ENCODE measurements around the gene MYO1D. TPM values are rescaled to one million over a fixed set of nuclear protein-coding genes. Genes with fewer than 3 reads are reported as not detected.

Gene MYO1D
- total RNA-seq, 1 experiment from 2014 or later, result 5.6 TPM

DNA sequence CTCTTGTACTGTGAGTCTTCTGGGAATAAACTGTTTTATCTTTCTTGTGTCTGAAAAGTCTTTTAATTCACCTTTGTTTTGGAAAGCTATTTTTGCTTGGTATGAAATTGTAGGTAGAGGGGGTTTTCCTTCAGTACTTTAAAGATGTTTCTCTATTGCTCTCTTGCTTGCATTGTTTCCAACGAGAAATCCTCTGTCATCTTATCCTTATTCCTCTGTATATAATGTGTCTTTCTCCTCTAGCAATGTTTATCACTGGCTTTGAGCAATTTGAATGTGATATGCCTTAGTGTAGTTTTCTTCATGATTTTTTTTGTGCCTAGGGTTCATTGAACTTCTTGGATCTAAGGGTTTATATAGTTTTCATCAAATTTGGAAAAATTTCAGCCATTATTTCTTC is 293.9 kb downstream of the MYO1D start:
- H3K27ac ChIP-seq (ENCODE audit: low read length), result no peak overlapping the region
- no peak for DNase-seq
- H4K20me1 ChIP-seq (ENCODE audit: insufficient read depth, low read depth, low read length), result no peaks in the 10 kb centered on the region
- H3K9me2 ChIP-seq (replicated peaks; ENCODE audit: insufficient read depth, low read length), result no peaks in the 10 kb centered on the region
- H3K9me3 ChIP-seq (ENCODE audit: low read length), result no peaks in the 10 kb centered on the region
- no peak overlapping the region for H2AFZ ChIP-seq (ENCODE audit: low read length)
- no peaks in the 10 kb centered on the region; the same call in 1 of the 2 replicates for H3K27me3 ChIP-seq (ENCODE audit: low read length)
- H3K4me3 ChIP-seq (ENCODE audit: low read length), result no peak overlapping the region
- no peaks in the 10 kb centered on the region for H3K36me3 ChIP-seq (ENCODE audit: insufficient read depth, low read length)
- no peak overlapping the region for H3K9ac ChIP-seq (ENCODE audit: low read length)
- no peaks in the 10 kb centered on the region for H3K4me1 ChIP-seq (ENCODE audit: low read length)
- no peaks in the 10 kb centered on the region for H3K79me2 ChIP-seq (ENCODE audit: low read length)
- no peak overlapping the region for H3K4me2 ChIP-seq (ENCODE audit: low read depth, low read length, poor library complexity, severe bottlenecking)

DNA sequence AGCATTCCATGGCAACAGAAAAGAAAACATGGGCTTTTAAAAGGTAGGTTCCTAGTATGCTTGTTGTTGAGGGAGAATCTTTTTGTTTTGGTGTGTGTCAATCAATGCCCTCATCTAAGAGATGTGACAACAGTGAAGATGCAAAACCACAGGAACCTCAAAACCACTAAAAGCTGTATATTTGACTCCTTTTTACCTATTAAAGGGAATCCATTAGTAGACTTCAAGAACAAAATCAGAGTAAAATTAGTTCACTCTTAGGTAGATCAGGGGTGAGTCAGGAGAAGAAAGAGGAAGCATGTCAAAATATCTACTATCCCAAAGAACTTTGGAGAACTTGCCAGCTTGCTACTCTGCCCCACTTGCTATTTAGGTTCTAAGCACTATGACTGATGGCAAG is 301.1 kb downstream of the MYO1D start:
- H4K20me1 ChIP-seq (ENCODE audit: insufficient read depth, low read depth, low read length), result no peaks in the 10 kb centered on the region
- H2AFZ ChIP-seq (ENCODE audit: low read length), result no peak overlapping the region
- no peak overlapping the region for H3K4me2 ChIP-seq (ENCODE audit: low read depth, low read length, poor library complexity, severe bottlenecking)
- no peak overlapping the region for H3K27ac ChIP-seq (ENCODE audit: low read length)
- H3K36me3 ChIP-seq (ENCODE audit: insufficient read depth, low read length), result no peaks in the 10 kb centered on the region
- H3K9ac ChIP-seq (ENCODE audit: low read length), result no peak overlapping the region
- no peak overlapping the region for H3K4me3 ChIP-seq (ENCODE audit: low read length)
- H3K4me1 ChIP-seq (ENCODE audit: low read length), result no peaks in the 10 kb centered on the region
- H3K9me2 ChIP-seq (replicated peaks; ENCODE audit: insufficient read depth, low read length), result no peaks in the 10 kb centered on the region
- no peaks in the 10 kb centered on the region for H3K27me3 ChIP-seq (ENCODE audit: low read length)
- no peaks in the 10 kb centered on the region for H3K79me2 ChIP-seq (ENCODE audit: low read length)
- DNase-seq, result no peak
- no peaks in the 10 kb centered on the region for H3K9me3 ChIP-seq (ENCODE audit: low read length)

DNA sequence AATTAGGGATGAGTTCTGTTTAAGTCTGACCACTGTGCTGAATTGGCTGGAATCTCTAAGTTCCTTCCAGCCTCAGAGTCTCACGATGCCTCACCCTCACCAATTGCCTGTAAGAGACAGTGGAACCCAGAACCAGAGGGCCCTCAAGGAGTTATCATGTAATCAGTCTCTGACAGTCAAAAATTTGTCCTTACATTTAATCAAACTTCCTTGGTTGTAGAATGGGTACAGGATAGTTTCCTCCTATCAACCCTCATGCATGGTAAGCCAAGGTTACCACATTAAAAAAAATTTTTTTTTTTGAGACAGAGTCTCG is 306.9 kb downstream of the MYO1D start:
- no peaks in the 10 kb centered on the region for H3K4me1 ChIP-seq (ENCODE audit: low read length)
- H3K79me2 ChIP-seq (ENCODE audit: low read length), result no peaks in the 10 kb centered on the region
- H4K20me1 ChIP-seq (ENCODE audit: insufficient read depth, low read depth, low read length), result no peaks in the 10 kb centered on the region
- no peaks in the 10 kb centered on the region for H3K36me3 ChIP-seq (ENCODE audit: insufficient read depth, low read length)
- DNase-seq, result no peak
- H3K4me3 ChIP-seq (ENCODE audit: low read length), result no peak overlapping the region
- H3K9ac ChIP-seq (ENCODE audit: low read length), result no peak overlapping the region
- no peak overlapping the region for H2AFZ ChIP-seq (ENCODE audit: low read length)
- H3K27ac ChIP-seq (ENCODE audit: low read length), result no peak overlapping the region
- no peaks in the 10 kb centered on the region for H3K9me3 ChIP-seq (ENCODE audit: low read length)
- no peaks in the 10 kb centered on the region for H3K9me2 ChIP-seq (replicated peaks; ENCODE audit: insufficient read depth, low read length)
- H3K27me3 ChIP-seq (ENCODE audit: low read length), result no peaks in the 10 kb centered on the region
- H3K4me2 ChIP-seq (ENCODE audit: low read depth, low read length, poor library complexity, severe bottlenecking), result no peak overlapping the region

DNA sequence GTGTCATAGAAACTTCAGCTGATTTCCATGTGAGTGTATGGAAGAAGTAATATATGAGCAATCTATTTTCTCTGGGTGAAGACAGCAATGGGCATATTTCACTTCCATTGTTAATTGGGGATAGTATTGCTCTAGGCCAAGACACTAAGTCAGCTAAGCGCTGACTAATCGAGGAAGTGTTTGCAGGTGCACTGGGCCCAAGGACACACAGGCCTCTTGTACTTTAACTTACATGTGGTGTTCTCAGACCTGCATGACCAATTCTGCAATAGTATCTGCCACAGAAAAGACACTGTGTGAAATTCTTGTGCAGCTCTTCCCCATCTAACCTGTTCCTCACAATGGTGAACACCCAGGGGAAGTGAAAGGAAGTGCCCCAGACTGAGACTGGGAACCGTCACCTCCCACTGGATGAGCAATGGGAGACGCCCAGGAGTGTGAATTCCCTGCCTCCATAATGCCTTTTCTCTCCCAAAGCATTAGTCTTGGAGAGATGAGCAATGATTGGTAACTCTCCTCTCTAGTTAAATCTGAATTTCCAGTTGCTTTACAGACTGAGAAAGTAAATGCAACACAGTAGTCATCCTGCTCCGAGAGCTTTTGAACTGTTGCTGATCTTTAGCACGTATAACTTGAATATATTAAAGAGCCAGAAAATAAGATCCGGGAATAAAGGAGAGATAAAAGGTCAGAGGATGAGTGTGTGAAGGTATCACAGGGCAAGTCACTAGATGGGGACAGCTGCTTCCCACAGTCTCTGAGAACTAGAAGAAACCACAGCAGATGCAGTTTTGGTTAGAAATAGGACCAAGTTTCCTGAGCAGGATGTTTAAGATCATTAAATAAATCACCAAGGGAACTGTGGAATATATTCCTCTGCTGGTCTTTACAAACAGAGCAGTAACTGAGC is 307.5 kb downstream of the MYO1D start:
- H3K9me3 ChIP-seq (ENCODE audit: low read length), result no peaks in the 10 kb centered on the region
- no peaks in the 10 kb centered on the region for H4K20me1 ChIP-seq (ENCODE audit: insufficient read depth, low read depth, low read length)
- H3K9ac ChIP-seq (ENCODE audit: low read length), result no peak overlapping the region
- no peaks in the 10 kb centered on the region for H3K79me2 ChIP-seq (ENCODE audit: low read length)
- no peak overlapping the region for H3K4me3 ChIP-seq (ENCODE audit: low read length)
- no peak overlapping the region for H3K4me2 ChIP-seq (ENCODE audit: low read depth, low read length, poor library complexity, severe bottlenecking)
- no peaks in the 10 kb centered on the region for H3K36me3 ChIP-seq (ENCODE audit: insufficient read depth, low read length)
- no peak for DNase-seq
- no peaks in the 10 kb centered on the region for H3K27me3 ChIP-seq (ENCODE audit: low read length)
- H3K4me1 ChIP-seq (ENCODE audit: low read length), result no peaks in the 10 kb centered on the region
- H2AFZ ChIP-seq (ENCODE audit: low read length), result no peak overlapping the region
- H3K9me2 ChIP-seq (replicated peaks; ENCODE audit: insufficient read depth, low read length), result no peaks in the 10 kb centered on the region
- H3K27ac ChIP-seq (ENCODE audit: low read length), result no peak overlapping the region

DNA sequence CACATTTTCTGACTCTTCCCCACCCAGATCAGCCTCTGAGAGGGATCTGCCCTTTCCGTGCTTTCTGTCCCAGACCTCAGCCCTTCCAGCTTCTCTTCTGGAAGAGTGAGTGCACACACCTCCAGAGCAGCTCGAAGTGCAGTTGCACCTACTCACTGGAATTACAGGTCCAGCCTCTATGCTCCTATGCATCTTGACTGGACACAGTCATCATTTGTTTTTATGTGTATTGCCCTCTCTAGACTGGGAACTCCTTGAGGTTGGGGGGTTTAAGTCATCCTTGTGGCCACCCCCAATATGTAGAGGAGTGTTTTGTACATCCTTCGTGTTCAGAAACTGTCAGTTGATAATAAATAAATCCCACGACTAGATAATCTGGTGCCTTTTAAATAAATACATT is 308.2 kb downstream of the MYO1D start:
- Histone ChIP-seq H3K79me2 (ENCODE audit: low read length) (no peaks in the 10 kb centered on the region), H3K27me3 (ENCODE audit: low read length) (no peaks in the 10 kb centered on the region), H3K4me3 (ENCODE audit: low read length) (no peak overlapping the region), H3K9me2 (replicated peaks; ENCODE audit: insufficient read depth, low read length) (no peaks in the 10 kb centered on the region), H3K9ac (ENCODE audit: low read length) (no peak overlapping the region), H3K4me1 (ENCODE audit: low read length) (no peaks in the 10 kb centered on the region), H3K36me3 (ENCODE audit: insufficient read depth, low read length) (no peaks in the 10 kb centered on the region), H3K9me3 (ENCODE audit: low read length) (no peaks in the 10 kb centered on the region), H2AFZ (ENCODE audit: low read length) (no peak overlapping the region), H3K27ac (ENCODE audit: low read length) (no peak overlapping the region), H3K4me2 (ENCODE audit: low read depth, low read length, poor library complexity, severe bottlenecking) (no peak overlapping the region), H4K20me1 (ENCODE audit: insufficient read depth, low read depth, low read length) (no peaks in the 10 kb centered on the region)
- no peak for DNase-seq

DNA sequence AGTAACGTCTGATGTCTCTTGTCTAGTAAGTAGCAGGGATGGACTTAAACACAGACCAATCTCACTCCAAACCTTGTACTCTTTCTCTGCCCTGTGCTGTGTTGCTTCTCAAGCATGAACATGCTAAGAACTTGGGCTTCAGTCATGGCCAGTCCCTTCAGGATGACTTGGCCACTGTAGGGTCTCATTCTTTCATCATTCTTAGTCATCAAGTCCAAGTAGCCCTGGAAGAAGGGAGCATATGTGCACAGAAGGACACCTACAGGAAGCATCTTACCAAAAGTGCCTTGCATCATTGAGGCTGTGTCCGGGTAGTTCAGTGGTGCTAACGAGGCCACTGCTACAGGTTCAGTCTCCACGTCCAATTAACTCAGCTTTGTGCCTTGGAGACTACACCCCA is 309.4 kb downstream of the MYO1D start:
- H2AFZ ChIP-seq (ENCODE audit: low read length), result no peak overlapping the region
- H3K9me2 ChIP-seq (replicated peaks; ENCODE audit: insufficient read depth, low read length), result no peaks in the 10 kb centered on the region
- H3K79me2 ChIP-seq (ENCODE audit: low read length), result no peaks in the 10 kb centered on the region
- no peaks in the 10 kb centered on the region for H3K4me1 ChIP-seq (ENCODE audit: low read length)
- no peak for DNase-seq
- no peak overlapping the region for H3K27ac ChIP-seq (ENCODE audit: low read length)
- no peak overlapping the region for H3K9ac ChIP-seq (ENCODE audit: low read length)
- H3K36me3 ChIP-seq (ENCODE audit: insufficient read depth, low read length), result no peaks in the 10 kb centered on the region
- no peaks in the 10 kb centered on the region for H4K20me1 ChIP-seq (ENCODE audit: insufficient read depth, low read depth, low read length)
- no peak overlapping the region for H3K4me3 ChIP-seq (ENCODE audit: low read length)
- H3K9me3 ChIP-seq (ENCODE audit: low read length), result no peaks in the 10 kb centered on the region
- no peak overlapping the region for H3K4me2 ChIP-seq (ENCODE audit: low read depth, low read length, poor library complexity, severe bottlenecking)
- no peaks in the 10 kb centered on the region for H3K27me3 ChIP-seq (ENCODE audit: low read length)

DNA sequence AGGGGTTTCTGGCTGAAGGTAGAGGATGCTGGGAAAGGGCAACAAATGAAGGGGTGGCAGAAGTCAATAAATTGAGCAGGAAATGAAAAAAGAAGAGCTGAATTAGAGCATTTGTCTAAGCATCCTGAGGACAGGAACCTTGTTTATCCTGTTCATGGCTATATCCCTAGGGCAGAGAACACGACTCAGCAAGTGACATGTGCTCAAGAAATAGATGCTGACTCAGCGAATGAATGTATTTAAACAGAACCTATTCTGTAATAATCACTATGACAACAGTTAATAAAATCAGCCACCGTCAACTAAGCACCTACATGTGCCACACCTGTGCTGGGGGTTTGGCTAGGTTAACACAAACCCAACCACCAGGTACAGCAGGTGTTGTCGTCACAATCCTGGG is 309.8 kb downstream of the MYO1D start:
- no peaks in the 10 kb centered on the region for H3K27me3 ChIP-seq (ENCODE audit: low read length)
- no peak overlapping the region for H3K9ac ChIP-seq (ENCODE audit: low read length)
- H3K9me2 ChIP-seq (replicated peaks; ENCODE audit: insufficient read depth, low read length), result no peaks in the 10 kb centered on the region
- no peaks in the 10 kb centered on the region for H4K20me1 ChIP-seq (ENCODE audit: insufficient read depth, low read depth, low read length)
- no peak overlapping the region for H3K4me3 ChIP-seq (ENCODE audit: low read length)
- H2AFZ ChIP-seq (ENCODE audit: low read length), result no peak overlapping the region
- H3K79me2 ChIP-seq (ENCODE audit: low read length), result no peaks in the 10 kb centered on the region
- H3K9me3 ChIP-seq (ENCODE audit: low read length), result no peaks in the 10 kb centered on the region
- no peaks in the 10 kb centered on the region for H3K36me3 ChIP-seq (ENCODE audit: insufficient read depth, low read length)
- H3K4me1 ChIP-seq (ENCODE audit: low read length), result no peaks in the 10 kb centered on the region
- DNase-seq, result no peak
- no peak overlapping the region for H3K27ac ChIP-seq (ENCODE audit: low read length)
- H3K4me2 ChIP-seq (ENCODE audit: low read depth, low read length, poor library complexity, severe bottlenecking), result no peak overlapping the region

DNA sequence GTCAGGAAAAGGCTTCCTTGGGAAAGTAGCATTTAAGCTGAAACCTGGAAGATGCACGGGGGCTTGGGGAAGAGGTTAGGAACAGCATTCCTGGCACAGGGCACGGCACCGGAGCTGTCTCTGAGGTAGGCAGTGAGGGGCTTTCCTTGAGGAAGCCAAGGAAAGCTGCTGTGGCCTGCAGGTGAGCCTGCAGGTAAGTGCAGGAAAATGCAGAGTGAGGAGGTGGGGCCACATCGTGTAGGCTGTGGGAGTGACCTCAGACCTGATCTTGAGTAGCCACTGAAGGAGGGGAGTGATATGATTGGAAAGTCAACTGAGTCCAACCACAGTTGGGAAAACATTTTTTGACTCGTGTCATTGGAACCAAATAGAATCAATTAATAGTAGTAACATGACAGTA is 310.6 kb downstream of the MYO1D start:
- Histone ChIP-seq H3K36me3 (ENCODE audit: insufficient read depth, low read length) (no peaks in the 10 kb centered on the region), H3K9ac (ENCODE audit: low read length) (no peak overlapping the region), H3K79me2 (ENCODE audit: low read length) (no peaks in the 10 kb centered on the region), H3K27ac (ENCODE audit: low read length) (no peak overlapping the region), H3K9me2 (replicated peaks; ENCODE audit: insufficient read depth, low read length) (no peaks in the 10 kb centered on the region), H3K4me1 (ENCODE audit: low read length) (no peaks in the 10 kb centered on the region), H3K9me3 (ENCODE audit: low read length) (no peaks in the 10 kb centered on the region), H2AFZ (ENCODE audit: low read length) (no peak overlapping the region), H3K4me3 (ENCODE audit: low read length) (no peak overlapping the region), H3K27me3 (ENCODE audit: low read length) (no peaks in the 10 kb centered on the region), H4K20me1 (ENCODE audit: insufficient read depth, low read depth, low read length) (no peaks in the 10 kb centered on the region), H3K4me2 (ENCODE audit: low read depth, low read length, poor library complexity, severe bottlenecking) (no peak overlapping the region)
- DNase-seq, result no peak

All from Karpas-422 (cell line).